Left ventricle myocardium inferior (tissue), 1 donor: Measurements from ENCODE around the gene MT1A. TPM values are rescaled to one million over a fixed set of nuclear protein-coding genes. Genes with fewer than 3 reads are reported as not detected.
A peak's percentile ranks its signal among the peaks of the same experiment; 100 is the strongest.

Experiments used
- DNase-seq: peaks from one replicate; pipeline ENCODE4 v3.0.0-alpha.2; 2020
- H3K27ac ChIP-seq: fragments of 200-600 bp; replicated peaks from 2 replicates; pipeline ENCODE4 v1.8.0; 2021
- H3K27me3 ChIP-seq: fragments of 200-600 bp; 2 replicates; pipeline ENCODE4 v1.8.0; 2021; ENCODE audit warnings: low read depth
- H3K36me3 ChIP-seq: fragments of 200-600 bp; 2 replicates; pipeline ENCODE4 v1.8.0; 2021
- H3K4me1 ChIP-seq: fragments of 200-600 bp; 2 replicates; pipeline ENCODE4 v1.8.0; 2021
- H3K4me3 ChIP-seq: fragments of 200-600 bp; 2 replicates; pipeline ENCODE4 v1.8.0; 2021; ENCODE audit warnings: mild to moderate bottlenecking, moderate library complexity
- H3K9me3 ChIP-seq: fragments of 200-600 bp; replicated peaks from 2 replicates; pipeline ENCODE4 v1.8.0; 2021
- CTCF ChIP-seq: fragments of 200-600 bp; IDR thresholded peaks from 2 replicates; pipeline ENCODE4 v1.8.0; 2021; ENCODE audit warnings: antibody characterized with exemption, mild to moderate bottlenecking, borderline replicate concordance
- intact Hi-C: fragments of 100-400 bp; cut with micrococcal nuclease; formaldehyde crosslinking; loops from one replicate; pipeline ENCODE4 v1.11.0; 2022
- total RNA-seq: library from RNA; stranded (reverse); fragmentation: NEBNext Ultra II Directional; extraction: Animal tissue kit (Norgen Biotek cat#: 25700); gene quantifications from one replicate; pipeline ENCODE4 v1.2.1, GENCODE V29; 2021
- donor health status: DM: no; HTN: yes; CAD: no; lungs with severe emphysema.

MT1A gene
- total RNA-seq, 1 donor from 2014 or later, result 1.2 TPM

GRCh38 chr16:56629531-56629930, 8.9 kb upstream of the MT1A start:
- no peak for DNase-seq
- TF ChIP-seq CTCF, result no peak
- Histone ChIP-seq H3K27ac (no peak overlapping the region), H3K4me3 (no peak overlapping the region), H3K4me1 (peaks cover 46% of the 10 kb centered on the region), H3K27me3 (peaks cover 10% of the 10 kb centered on the region), H3K36me3 (no peaks in the 10 kb centered on the region), H3K9me3 (no peaks in the 10 kb centered on the region)
- intact Hi-C loops, result no loop called here

- intact Hi-C loops, result no loop called here
These were observed 8.3 kb upstream of the MT1A start for GRCh38 chr16:56630134-56630533.

GRCh38 chr16:56631197-56631596, 7.3 kb upstream of the MT1A start:
- peaks cover 40% of the 10 kb centered on the region for H3K4me1 ChIP-seq
- no peaks in the 10 kb centered on the region for H3K9me3 ChIP-seq
- intact Hi-C loops, result no loop called here
- peak overlapping the region; percentile 69 for H3K4me3 ChIP-seq
- no peak for TF ChIP-seq CTCF
- peaks cover 27% of the 10 kb centered on the region for H3K27me3 ChIP-seq
- DNase-seq, result no peak
- H3K27ac ChIP-seq, result peak overlapping the region; percentile 84
- H3K36me3 ChIP-seq, result no peaks in the 10 kb centered on the region

More at GRCh38 chr16:56630134-56630533, 8.3 kb upstream of the MT1A start:
- Histone ChIP-seq H3K9me3 (no peaks in the 10 kb centered on the region), H3K27me3 (peaks cover 17% of the 10 kb centered on the region), H3K36me3 (no peaks in the 10 kb centered on the region), H3K27ac (no peak overlapping the region), H3K4me3 (no peak overlapping the region), H3K4me1 (peaks cover 43% of the 10 kb centered on the region)
- TF ChIP-seq CTCF, result no peak
- DNase-seq, result no peak

- Histone ChIP-seq H3K27ac (peak overlapping the region; percentile 84), H3K4me3 (peak overlapping the region; percentile 69), H3K4me1 (peaks cover 34% of the 10 kb centered on the region), H3K36me3 (no peaks in the 10 kb centered on the region), H3K9me3 (no peaks in the 10 kb centered on the region), H3K27me3 (peaks cover 33% of the 10 kb centered on the region)
- TF ChIP-seq CTCF, result no peak
- intact Hi-C loops, result no loop called here
- no peak for DNase-seq
These were observed 6.7 kb upstream of the MT1A start for GRCh38 chr16:56631832-56632155.

GRCh38 chr16:56632156-56632847, 6.2 kb upstream of the MT1A start, which contains the start of gene MT1M:
MT1M (plus strand) TSS chr16:56632659; CDS start chr16:56632732, 73 bp downstream.
- TF ChIP-seq CTCF, result no peak
- peaks cover 29% of the 10 kb centered on the region for H3K4me1 ChIP-seq
- intact Hi-C loops, result no loop called here
- no peaks in the 10 kb centered on the region for H3K9me3 ChIP-seq
- peak within 1 kb of the TSS; percentile 69 for H3K4me3 ChIP-seq
- peaks cover 36% of the 10 kb centered on the region for H3K27me3 ChIP-seq
- peak; percentile 72 for DNase-seq
- H3K36me3 ChIP-seq, result no peaks in the 10 kb centered on the region
- H3K27ac ChIP-seq, result peak within 1 kb of the TSS; percentile 84
